HCT116 (cell line): ENCODE results near the gene RXYLT1. TPM values are rescaled to one million over a fixed set of nuclear protein-coding genes. Genes with fewer than 3 reads are reported as not detected.

Experiments used
- ATAC-seq: fragments of 200-7000 bp; cut with Tn5 transposase; 2 replicates; pipeline ENCODE4 v1.9.1; 2020; ENCODE audit warnings: mild to moderate bottlenecking, moderate library complexity
- BruUV-seq: library from RNA; stranded (reverse); fragments of 400-500 nt; replicated peaks from 2 replicates; lab custom pipeline; 2021; lab: Mats Ljungman, UMichigan
- CTCF ChIA-PET: fragments of 300-600 bp; sonication (Branson Sonifier 250); formaldehyde crosslinking; loops from one replicate; lab custom pipeline; 2021; ENCODE audit warnings: antibody characterized with exemption; lab: Charles Lee
- POLR2A ChIA-PET: fragments of 300-600, 350-600 bp; sonication (Branson Sonifier 250); formaldehyde crosslinking; loops from one replicate; lab custom pipeline; 2021; ENCODE audit warnings: antibody characterized with exemption; lab: Charles Lee
- RAD21 ChIA-PET, 2 experiments: fragments of 300-600 bp; sonication (Branson Sonifier 250); formaldehyde crosslinking; loops; one replicate each; lab custom pipeline; 2023; ENCODE audit warnings: low total read pairs in 2 of 2; ENCODE audit not compliant: uncharacterized antibody in 2 of 2, unreplicated experiment in 2 of 2, low non-redundant PET in 1 of 2; lab: Charles Lee
- DNase-seq: peaks from one replicate; pipeline ENCODE4 v3.0.0-alpha.2; 2010; ENCODE audit warnings: low read depth, low spot score
- H2AFZ ChIP-seq: fragments of 200-600 bp; shearing (Covaris generic), sonication (generic); 2 replicates; pipeline ENCODE4 v1.6.1; 2017; ENCODE audit warnings: low read depth, mixed run types, mixed read lengths, antibody characterized with exemption, low read length; ENCODE audit not compliant: poor library complexity, severe bottlenecking
- H3K27ac ChIP-seq: 2 replicates; pipeline ENCODE4 v1.5.1; 2012; ENCODE audit warnings: low read depth, low read length
- H3K27me3 ChIP-seq: fragments of 200-600 bp; sonication (generic); 2 replicates; pipeline ENCODE4 v1.6.1; 2016; ENCODE audit warnings: mixed run types, low read length, mixed read lengths; ENCODE audit not compliant: insufficient read depth
- H3K36me3 ChIP-seq, 2 experiments: fragments of 200-500 bp in 1 of 2; fragments of 200-600 bp in 1 of 2; sonication (Bioruptor generic) in 1 of 2; sonication (generic) in 1 of 2; 2 replicates each; pipeline versions ENCODE4 v1.5.1 to v1.6.1; 2014 to 2016; ENCODE audit warnings: low read length in 2 of 2, inconsistent platforms in 1 of 2, mixed read lengths in 1 of 2, mixed run types in 1 of 2; ENCODE audit not compliant: insufficient read depth in 2 of 2, control insufficient read depth in 1 of 2
- H3K4me1 ChIP-seq, 2 experiments: fragments of 200-600 bp in 1 of 2; sonication (generic) in 1 of 2; 2 replicates each; pipeline versions ENCODE4 v1.5.1 to v1.6.1; 2012 to 2017; ENCODE audit warnings: low read length in 2 of 2, inconsistent platforms in 1 of 2, mild to moderate bottlenecking in 1 of 2, mixed read lengths in 1 of 2, mixed run types in 1 of 2, moderate library complexity in 1 of 2; ENCODE audit not compliant: insufficient read depth in 2 of 2, control insufficient read depth in 1 of 2
- H3K4me2 ChIP-seq: fragments of 200-600 bp; sonication (generic); 2 replicates; pipeline ENCODE4 v1.6.1; 2017; ENCODE audit warnings: mixed run types, low read length, mixed read lengths
- H3K4me3 ChIP-seq, 2 experiments: fragments of 200-600 bp in 1 of 2; sonication (generic) in 1 of 2; replicated peaks in 1 of 2; 2 replicates each; pipeline ENCODE4 v1.5.1; 2011 to 2016; ENCODE audit warnings: low read length in 2 of 2, control low read depth in 1 of 2, low read depth in 1 of 2, mild to moderate bottlenecking in 1 of 2, mixed read lengths in 1 of 2, mixed run types in 1 of 2
- H3K79me2 ChIP-seq: fragments of 200-600 bp; sonication (generic); 2 replicates; pipeline ENCODE4 v1.6.1; 2017; ENCODE audit warnings: mild to moderate bottlenecking, mixed run types, low read length, moderate library complexity, mixed read lengths; ENCODE audit not compliant: insufficient read depth
- H3K9ac ChIP-seq: fragments of 200-600 bp; sonication (generic); 2 replicates; pipeline ENCODE4 v1.6.1; 2016; ENCODE audit warnings: low read length, mixed read lengths
- H3K9me2 ChIP-seq: fragments of 200-600 bp; sonication (generic), shearing (Covaris generic); 2 replicates; pipeline ENCODE4 v1.6.1; 2017; ENCODE audit warnings: mixed run types, mild to moderate bottlenecking, moderate library complexity; ENCODE audit not compliant: insufficient read depth
- H3K9me3 ChIP-seq, 2 experiments: fragments of 200-500 bp in 1 of 2; fragments of 200-600 bp in 1 of 2; sonication (Bioruptor generic) in 1 of 2; sonication (generic) in 1 of 2; 2 replicates each; pipeline ENCODE4 v1.6.1; 2014 to 2017; ENCODE audit warnings: low read length in 2 of 2, mixed read lengths in 2 of 2, inconsistent platforms in 1 of 2, low read depth in 1 of 2, mild to moderate bottlenecking in 1 of 2, mixed run types in 1 of 2, moderate library complexity in 1 of 2; ENCODE audit not compliant: control insufficient read depth in 1 of 2, insufficient read depth in 1 of 2
- H4K20me1 ChIP-seq: fragments of 200-600 bp; sonication (generic), shearing (Covaris generic); 2 replicates; pipeline ENCODE4 v1.6.1; 2017; ENCODE audit warnings: mixed run types, mild to moderate bottlenecking, moderate library complexity; ENCODE audit not compliant: insufficient read depth
- CTCF ChIP-seq, 3 experiments: fragments of 200-600 bp in 1 of 3; sonication (generic) in 1 of 3; IDR thresholded peaks in 2 of 3; conservative IDR thresholded peaks in 1 of 3; 2 replicates each; pipeline ENCODE4 v1.5.1; 2012 to 2017; ENCODE audit warnings: low read depth in 2 of 3, low read length in 2 of 3, antibody characterized with exemption in 1 of 3, borderline replicate concordance in 1 of 3, control low read depth in 1 of 3, mild to moderate bottlenecking in 1 of 3, mixed read lengths in 1 of 3, mixed run types in 1 of 3, moderate library complexity in 1 of 3; ENCODE audit not compliant: insufficient read depth in 1 of 3
- FOSL1 ChIP-seq: IDR thresholded peaks from 2 replicates; pipeline ENCODE4 v1.6.1; 2012; ENCODE audit warnings: low read depth
- JUND ChIP-seq: IDR thresholded peaks from 2 replicates; pipeline ENCODE4 v1.6.1; 2012
- SRF ChIP-seq: IDR thresholded peaks from 2 replicates; pipeline ENCODE4 v1.6.1; 2012; ENCODE audit warnings: low read depth
- TCF7L2 ChIP-seq: IDR thresholded peaks from 2 replicates; pipeline ENCODE4 v1.7.0; 2011; ENCODE audit warnings: borderline replicate concordance, inconsistent platforms; ENCODE audit not compliant: insufficient read depth, insufficient read length; ENCODE audit errors: extremely low read depth
- intact Hi-C: fragments of 100-400 bp; cut with micrococcal nuclease; formaldehyde crosslinking; loops from 2 replicates; pipeline ENCODE4 v1.10.0; 2022
- total RNA-seq: library from RNA; stranded (reverse); gene quantifications from one replicate; pipeline ENCODE4 v1.2.1, GENCODE V29; 2021; ENCODE audit not compliant: unreplicated experiment

The RXYLT1 gene
- total RNA-seq, 1 experiment from 2014 or later, result 23.0 TPM

GRCh38 chr12:63753743-63754142 lies 26.0 kb upstream of the RXYLT1 start:
- H3K4me1 ChIP-seq, result no peaks in the 10 kb centered on the region
- H4K20me1 ChIP-seq, result no peaks in the 10 kb centered on the region
- no peaks in the 10 kb centered on the region for H3K79me2 ChIP-seq
- no peak overlapping the region for H3K4me2 ChIP-seq
- no peaks in the 10 kb centered on the region for H3K9me2 ChIP-seq
- ChIA-PET CTCF (no interaction called here), POLR2A (no interaction called here), RAD21 (no interaction called here)
- TF ChIP-seq SRF (no peak), CTCF (IDR thresholded peaks at IDR 0.05 in 2 of 3, conservative IDR thresholded peaks at IDR 0.05 in 1 of 3; ENCODE audit: borderline replicate concordance in 1 of 3, insufficient read depth in 1 of 3, low read depth in 2 of 3, low read length in 2 of 3) (peak in 2 of 3 experiments; percentile 47 to 49; a peak in 4 of 6 replicates), TCF7L2 (no peak), FOSL1 (no peak)
- no peak overlapping the region for H2AFZ ChIP-seq
- DNase-seq (no peak), ATAC-seq (peak; percentile 69)
- H3K4me3 ChIP-seq, result no peak overlapping the region
- H3K27me3 ChIP-seq, result no peaks in the 10 kb centered on the region
- intact Hi-C loops, result no loop called here
- H3K36me3 ChIP-seq, result no peaks in the 10 kb centered on the region
- H3K9ac ChIP-seq, result no peak overlapping the region
- H3K27ac ChIP-seq, result no peak overlapping the region
- no peaks in the 10 kb centered on the region for H3K9me3 ChIP-seq
- BruUV-seq, result no TSS peak

- Histone ChIP-seq H3K27ac (no peak overlapping the region), H3K9me3 (no peaks in the 10 kb centered on the region), H3K9ac (no peak overlapping the region), H3K27me3 (no peaks in the 10 kb centered on the region), H3K4me3 (no peak overlapping the region), H3K79me2 (no peaks in the 10 kb centered on the region), H3K4me2 (no peak overlapping the region), H2AFZ (no peak overlapping the region), H3K4me1 (no peaks in the 10 kb centered on the region), H4K20me1 (no peaks in the 10 kb centered on the region), H3K36me3 (no peaks in the 10 kb centered on the region), H3K9me2 (no peaks in the 10 kb centered on the region)
- no TSS peak for BruUV-seq
- RAD21 ChIA-PET, result no interaction called here
- POLR2A ChIA-PET, result no interaction called here
- ATAC-seq (no peak), DNase-seq (no peak)
- intact Hi-C loops, result loop anchor here (10.0 kb wide), 1 partner anchor 660 kb away; no protein-coding TSS in a partner anchor
- TF ChIP-seq CTCF (IDR thresholded peaks at IDR 0.05 in 2 of 3, conservative IDR thresholded peaks at IDR 0.05 in 1 of 3; ENCODE audit: borderline replicate concordance in 1 of 3, insufficient read depth in 1 of 3, low read depth in 2 of 3, low read length in 2 of 3) (no peak), JUND (no peak)
- CTCF ChIA-PET, result no interaction called here
Observed at GRCh38 chr12:63764481-63764880, 15.2 kb upstream of the RXYLT1 start.
